HepG2 (cell line): Measurements from ENCODE around the gene FANCD2. TPM values are rescaled to one million over a fixed set of nuclear protein-coding genes. Genes with fewer than 3 reads are reported as not detected.

ENCODE experiments used
- GLI4 ChIP-seq: sonication (generic); formaldehyde crosslinking; IDR thresholded peaks from 2 replicates; pipeline ENCODE4 v1.5.1; 2020; ENCODE audit warnings: missing genetic modification reagents, mild to moderate bottlenecking, moderate library complexity, borderline replicate concordance
- KLF9 ChIP-seq: IDR thresholded peaks from 2 replicates; pipeline ENCODE4 v1.6.1; 2016; ENCODE audit warnings: low read depth
- MBD4 ChIP-seq: IDR thresholded peaks from 2 replicates; pipeline ENCODE4 v1.6.1; 2012; ENCODE audit warnings: low read length, inconsistent platforms, borderline replicate concordance
- PITX1 ChIP-seq: sonication (generic); formaldehyde crosslinking; IDR thresholded peaks from 2 replicates; pipeline ENCODE4 v1.5.1; 2020; ENCODE audit warnings: mild to moderate bottlenecking, missing genetic modification reagents
- PPARG ChIP-seq: conservative IDR thresholded peaks from 2 replicates; pipeline ENCODE4 v1.6.1; 2016; ENCODE audit warnings: missing biosample characterization, missing genetic modification reagents
- SATB2 ChIP-seq: sonication (generic); formaldehyde crosslinking; IDR thresholded peaks from 2 replicates; pipeline ENCODE4 v1.5.0; 2020; ENCODE audit warnings: missing genetic modification reagents
- SP1 ChIP-seq, 2 experiments: fragments of 450-650 bp in 1 of 2; sonication (generic) in 1 of 2; formaldehyde crosslinking in 1 of 2; IDR thresholded peaks; 2 replicates each; pipeline versions ENCODE4 v1.4.0 to v1.6.1; 2016 to 2020; ENCODE audit warnings: missing genetic modification reagents in 1 of 2
- SP4 ChIP-seq: sonication (generic); formaldehyde crosslinking; IDR thresholded peaks from 2 replicates; pipeline ENCODE4 v1.8.1; 2023; ENCODE audit warnings: mild to moderate bottlenecking, missing genetic modification reagents
- YEATS4 ChIP-seq: sonication (generic); formaldehyde crosslinking; IDR thresholded peaks from 2 replicates; pipeline ENCODE4 v1.4.0; 2020; ENCODE audit warnings: missing genetic modification reagents, borderline replicate concordance
- ZC3H13 ChIP-seq: sonication (generic); formaldehyde crosslinking; IDR thresholded peaks from 2 replicates; pipeline ENCODE4 v1.8.1; 2023; ENCODE audit warnings: mild to moderate bottlenecking, missing genetic modification reagents, moderate library complexity
- ZFP36 ChIP-seq: fragments of 150-350 bp; IDR thresholded peaks from 2 replicates; pipeline ENCODE4 v1.6.1; 2018; ENCODE audit warnings: borderline replicate concordance, low read length, low read depth; ENCODE audit not compliant: partially characterized antibody
- ZNF703 ChIP-seq: sonication (generic); formaldehyde crosslinking; IDR thresholded peaks from 2 replicates; pipeline ENCODE4 v1.5.1; 2020; ENCODE audit warnings: missing genetic modification reagents, mild to moderate bottlenecking, moderate library complexity, borderline replicate concordance
- ZNF772 ChIP-seq: sonication (generic); formaldehyde crosslinking; IDR thresholded peaks from 2 replicates; pipeline ENCODE4 v1.5.0; 2020; ENCODE audit warnings: mild to moderate bottlenecking, missing genetic modification reagents
- polyA plus RNA-seq, 8 experiments: library from polyadenylated mRNA; depleted of rRNA in 3 of 8; stranded (reverse) in 7 of 8; unstranded in 1 of 8; fragments of >200 nt; fragmentation: Illumina TruSeq in 4 of 8; extraction: Trizol in 4 of 8; gene quantifications; 2 replicates each; pipeline versions ENCODE4 v1.2.1 to v1.2.3, GENCODE V29; 2011 to 2016; ENCODE audit warnings: low read depth in 4 of 8, missing spikeins in 1 of 8, mixed read lengths in 1 of 8; ENCODE audit not compliant: insufficient read depth in 1 of 8
- total RNA-seq, 5 experiments: library from RNA; depleted of rRNA; stranded (reverse); fragments of >200 nt; fragmentation: Illumina TruSeq; extraction: Trizol; gene quantifications; 2 replicates each; pipeline ENCODE4 v1.2.3, GENCODE V29; 2016; ENCODE audit warnings: low read depth in 1 of 5
- TF ChIP-seq, protein P1 (sequence below): sonication (generic); formaldehyde crosslinking; IDR thresholded peaks from one replicate; pipeline ENCODE4 v1.5.1; 2020; ENCODE audit warnings: mild to moderate bottlenecking, missing genetic modification reagents; ENCODE audit errors: not compliant biosample characterization
- TF ChIP-seq, protein P2 (sequence below), 2 experiments: sonication (generic) in 1 of 2; formaldehyde crosslinking in 1 of 2; IDR thresholded peaks; 2 replicates each; pipeline versions ENCODE4 v1.5.1 to v1.6.1; 2011 to 2020; ENCODE audit warnings: borderline replicate concordance in 1 of 2, low read depth in 1 of 2, low read length in 1 of 2, mild to moderate bottlenecking in 1 of 2, missing genetic modification reagents in 1 of 2, moderate library complexity in 1 of 2
- TF ChIP-seq, protein P3 (sequence below): sonication (generic); formaldehyde crosslinking; IDR thresholded peaks from 2 replicates; pipeline ENCODE4 v1.5.1; 2020; ENCODE audit warnings: missing genetic modification reagents, mild to moderate bottlenecking, borderline replicate concordance

Gene FANCD2
- total and polyA plus RNA-seq, 2 of the 13 experiments (the other 11 are each of a cell fraction or from before 2014, with no cell fraction given) = 10.1 to 42.0 TPM

DNA sequence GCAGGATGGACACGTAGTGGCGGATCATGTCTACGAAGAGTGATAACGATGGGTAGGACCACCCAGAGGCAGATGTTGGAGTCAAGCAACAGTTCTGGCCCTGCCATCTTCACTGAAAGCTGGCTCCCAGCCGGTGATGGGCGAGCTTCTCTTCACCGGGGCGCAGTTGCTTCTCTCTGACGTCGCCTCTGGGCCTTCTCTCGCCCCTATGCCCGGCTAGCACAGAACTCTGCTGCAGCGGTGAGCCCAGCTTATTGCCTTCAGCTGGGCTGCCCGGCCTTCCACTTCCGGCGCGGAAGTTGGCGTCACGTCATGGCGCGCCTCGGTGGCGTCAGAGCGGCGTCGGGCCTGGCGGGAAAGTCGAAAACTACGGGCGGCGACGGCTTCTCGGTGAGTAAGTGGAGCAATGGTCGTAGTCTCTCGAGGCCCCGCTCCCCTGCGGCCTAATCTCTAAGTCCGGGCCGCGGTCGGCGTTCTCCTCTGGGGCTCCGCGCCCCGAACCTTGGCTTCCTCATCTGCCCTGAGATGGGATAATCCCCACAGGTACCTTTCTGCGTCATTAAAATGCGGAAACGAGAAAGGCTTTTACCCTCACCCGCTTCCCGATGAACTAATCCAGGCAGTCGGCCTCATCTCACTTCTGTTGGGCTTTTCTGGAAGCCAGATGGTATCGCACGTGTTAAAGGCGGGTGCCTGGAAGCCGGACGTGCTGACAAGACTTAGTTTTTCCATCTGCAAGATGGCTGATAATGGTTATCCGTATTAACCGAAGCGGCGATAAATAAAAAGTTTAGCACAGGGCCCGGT, at the start of gene FANCD2 (continued):
- TF ChIP-seq GLI4 (CRISPR knock-in tag) (peak; percentile 25; the same call in 1 of the 2 replicates), ZFP36 (no peak), PPARG (CRISPR knock-in tag) (peak; percentile 71), ZNF772 (peak; percentile 95), SP1 (IDR thresholded peaks at IDR 0.05) (no peak), SP1 (CRISPR knock-in tag; IDR thresholded peaks at IDR 0.05) (peak; percentile 88), YEATS4 (CRISPR knock-in tag) (peak; percentile 62), PITX1 (CRISPR knock-in tag) (peak; percentile 74; the same call in 1 of the 2 replicates), SP4 (CRISPR knock-in tag) (peak; percentile 78), SATB2 (CRISPR knock-in tag) (no peak), ZC3H13 (CRISPR knock-in tag) (peak; percentile 95), KLF9 (CRISPR knock-in tag) (0 out of 2 replicates have a peak, but pooled peaks have one; percentile 74), ZNF703 (no peak), MBD4 (no peak)
- TF ChIP-seq, protein P1, sequence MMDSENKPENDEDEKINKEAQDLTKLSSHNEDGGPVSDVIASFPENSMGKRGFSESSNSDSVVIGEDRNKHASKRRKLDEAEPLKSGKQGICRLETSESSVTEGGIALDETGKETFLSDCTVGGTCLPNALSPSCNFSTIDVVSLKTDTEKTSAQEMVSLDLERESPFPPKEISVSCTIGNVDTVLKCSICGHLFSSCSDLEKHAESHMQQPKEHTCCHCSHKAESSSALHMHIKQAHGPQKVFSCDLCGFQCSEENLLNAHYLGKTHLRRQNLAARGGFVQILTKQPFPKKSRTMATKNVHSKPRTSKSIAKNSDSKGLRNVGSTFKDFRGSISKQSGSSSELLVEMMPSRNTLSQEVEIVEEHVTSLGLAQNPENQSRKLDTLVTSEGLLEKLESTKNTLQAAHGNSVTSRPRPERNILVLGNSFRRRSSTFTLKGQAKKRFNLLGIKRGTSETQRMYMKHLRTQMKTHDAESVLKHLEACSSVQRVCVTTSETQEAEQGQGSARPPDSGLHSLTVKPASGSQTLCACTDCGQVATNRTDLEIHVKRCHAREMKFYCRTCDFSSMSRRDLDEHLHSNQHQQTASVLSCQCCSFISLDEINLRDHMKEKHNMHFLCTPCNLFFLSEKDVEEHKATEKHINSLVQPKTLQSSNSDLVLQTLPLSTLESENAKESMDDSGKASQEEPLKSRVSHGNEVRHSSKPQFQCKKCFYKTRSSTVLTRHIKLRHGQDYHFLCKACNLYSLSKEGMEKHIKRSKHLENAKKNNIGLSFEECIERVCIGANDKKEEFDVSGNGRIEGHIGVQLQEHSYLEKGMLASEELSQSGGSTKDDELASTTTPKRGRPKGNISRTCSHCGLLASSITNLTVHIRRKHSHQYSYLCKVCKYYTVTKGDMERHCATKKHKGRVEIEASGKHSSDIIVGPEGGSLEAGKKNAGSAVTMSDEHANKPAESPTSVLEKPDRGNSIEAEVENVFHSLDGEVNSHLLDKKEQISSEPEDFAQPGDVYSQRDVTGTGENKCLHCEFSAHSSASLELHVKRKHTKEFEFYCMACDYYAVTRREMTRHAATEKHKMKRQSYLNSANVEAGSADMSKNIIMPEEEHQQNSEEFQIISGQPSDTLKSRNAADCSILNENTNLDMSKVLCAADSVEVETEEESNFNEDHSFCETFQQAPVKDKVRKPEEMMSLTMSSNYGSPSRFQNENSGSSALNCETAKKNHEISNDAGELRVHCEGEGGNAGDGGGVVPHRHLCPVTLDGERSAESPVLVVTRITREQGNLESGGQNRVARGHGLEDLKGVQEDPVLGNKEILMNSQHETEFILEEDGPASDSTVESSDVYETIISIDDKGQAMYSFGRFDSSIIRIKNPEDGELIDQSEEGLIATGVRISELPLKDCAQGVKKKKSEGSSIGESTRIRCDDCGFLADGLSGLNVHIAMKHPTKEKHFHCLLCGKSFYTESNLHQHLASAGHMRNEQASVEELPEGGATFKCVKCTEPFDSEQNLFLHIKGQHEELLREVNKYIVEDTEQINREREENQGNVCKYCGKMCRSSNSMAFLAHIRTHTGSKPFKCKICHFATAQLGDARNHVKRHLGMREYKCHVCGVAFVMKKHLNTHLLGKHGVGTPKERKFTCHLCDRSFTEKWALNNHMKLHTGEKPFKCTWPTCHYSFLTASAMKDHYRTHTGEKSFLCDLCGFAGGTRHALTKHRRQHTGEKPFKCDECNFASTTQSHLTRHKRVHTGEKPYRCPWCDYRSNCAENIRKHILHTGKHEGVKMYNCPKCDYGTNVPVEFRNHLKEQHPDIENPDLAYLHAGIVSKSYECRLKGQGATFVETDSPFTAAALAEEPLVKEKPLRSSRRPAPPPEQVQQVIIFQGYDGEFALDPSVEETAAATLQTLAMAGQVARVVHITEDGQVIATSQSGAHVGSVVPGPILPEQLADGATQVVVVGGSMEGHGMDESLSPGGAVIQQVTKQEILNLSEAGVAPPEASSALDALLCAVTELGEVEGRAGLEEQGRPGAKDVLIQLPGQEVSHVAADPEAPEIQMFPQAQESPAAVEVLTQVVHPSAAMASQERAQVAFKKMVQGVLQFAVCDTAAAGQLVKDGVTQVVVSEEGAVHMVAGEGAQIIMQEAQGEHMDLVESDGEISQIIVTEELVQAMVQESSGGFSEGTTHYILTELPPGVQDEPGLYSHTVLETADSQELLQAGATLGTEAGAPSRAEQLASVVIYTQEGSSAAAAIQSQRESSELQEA (CRISPR knock-in tag) = peak; percentile 20
- TF ChIP-seq, protein P2, sequence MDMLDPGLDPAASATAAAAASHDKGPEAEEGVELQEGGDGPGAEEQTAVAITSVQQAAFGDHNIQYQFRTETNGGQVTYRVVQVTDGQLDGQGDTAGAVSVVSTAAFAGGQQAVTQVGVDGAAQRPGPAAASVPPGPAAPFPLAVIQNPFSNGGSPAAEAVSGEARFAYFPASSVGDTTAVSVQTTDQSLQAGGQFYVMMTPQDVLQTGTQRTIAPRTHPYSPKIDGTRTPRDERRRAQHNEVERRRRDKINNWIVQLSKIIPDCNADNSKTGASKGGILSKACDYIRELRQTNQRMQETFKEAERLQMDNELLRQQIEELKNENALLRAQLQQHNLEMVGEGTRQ (IDR thresholded peaks at IDR 0.05; ENCODE audit: low read depth, low read length) = no peak
- TF ChIP-seq, protein P2 (CRISPR knock-in tag; IDR thresholded peaks at IDR 0.05; ENCODE audit: borderline replicate concordance) = 0 out of 2 replicates have a peak, but pooled peaks have one; percentile 17
- TF ChIP-seq, protein P3, sequence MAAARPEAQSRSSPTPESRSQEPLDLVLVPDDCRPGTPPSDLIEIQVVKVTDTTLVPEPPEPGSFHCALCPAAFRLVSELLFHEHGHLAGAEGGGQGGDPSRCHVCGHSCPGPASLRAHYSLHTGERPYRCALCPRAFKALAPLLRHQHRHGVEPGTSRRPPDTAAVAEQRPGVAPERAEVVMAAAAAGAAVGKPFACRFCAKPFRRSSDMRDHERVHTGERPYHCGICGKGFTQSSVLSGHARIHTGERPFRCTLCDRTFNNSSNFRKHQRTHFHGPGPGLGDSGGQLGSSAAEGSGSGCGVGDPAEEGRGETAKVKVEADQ (CRISPR knock-in tag) = no peak; the same call in 1 of the 2 replicates
